ENCODE data around the gene UTS2R.
"Not testable (repeated sequence)": the region's sequence is repeated elsewhere in the genome, so short reads cannot be mapped to it uniquely, and the experiment has no call there.

The UTS2R gene

GRCh38 chr17:82408938-82409318, 37.4 kb downstream of the UTS2R start:
- DNase-seq (ENCODE audit: low read depth), result no peak

- no peak for DNase-seq (ENCODE audit: low read depth)
These were observed 38.6 kb downstream of the UTS2R start for GRCh38 chr17:82410014-82410716.

GRCh38 chr17:82411396-82412053, 40.0 kb downstream of the UTS2R start:
- DNase-seq (ENCODE audit: low read depth), result no peak

DNA sequence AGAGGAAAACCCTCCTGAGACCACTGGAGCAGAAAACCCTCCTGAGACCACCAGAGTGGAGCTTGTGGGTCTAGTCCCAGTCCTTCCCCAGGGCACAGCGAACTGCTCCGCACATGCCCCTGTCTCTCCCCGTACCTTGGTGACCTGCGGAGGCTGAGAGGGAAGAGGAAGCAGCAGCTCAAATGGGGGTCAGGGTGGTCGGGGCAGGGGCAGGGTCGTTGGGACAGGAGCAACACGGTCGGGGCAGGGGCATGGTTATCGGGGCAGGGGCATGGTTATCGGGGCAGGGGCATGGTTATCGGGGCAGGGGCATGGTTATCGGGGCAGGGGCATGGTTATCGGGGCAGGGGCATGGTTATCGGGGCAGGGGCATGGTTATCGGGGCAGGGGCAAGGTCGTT, 40.5 kb downstream of the UTS2R start:
- DNase-seq (ENCODE audit: low read depth), result not testable (repeated sequence)

GRCh38 chr17:82412535-82413520, 41.3 kb downstream of the UTS2R start:
- no peak for DNase-seq (ENCODE audit: low read depth)

- DNase-seq (ENCODE audit: low read depth), result no peak
These were observed 43.1 kb downstream of the UTS2R start for GRCh38 chr17:82414548-82415281.

- DNase-seq (ENCODE audit: low read depth), result no peak
These were observed 43.8 kb downstream of the UTS2R start for GRCh38 chr17:82415336-82415735.

DNA sequence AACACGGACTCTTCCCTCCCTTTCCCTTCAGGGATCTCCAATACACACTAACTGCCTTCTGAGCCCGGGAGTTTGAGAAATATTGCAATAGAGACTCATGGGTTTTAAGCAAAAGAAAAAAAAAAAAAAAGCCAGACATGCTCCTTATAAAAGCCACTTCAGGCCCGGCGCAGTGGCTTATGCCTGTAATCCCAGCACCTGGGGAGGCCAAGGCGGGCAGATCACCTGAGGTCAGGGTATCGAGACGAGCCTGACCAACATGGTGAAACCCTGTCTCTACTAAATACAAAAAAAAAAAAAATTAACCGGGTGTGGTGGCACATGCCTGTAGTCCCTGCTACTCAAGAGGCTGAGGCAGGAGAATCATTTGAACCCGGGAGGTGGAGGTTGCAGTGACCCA, 44.2 kb downstream of the UTS2R start:
- DNase-seq (ENCODE audit: low read depth), result no peak

- DNase-seq (ENCODE audit: low read depth), result no peak
These were observed 44.7 kb downstream of the UTS2R start for GRCh38 chr17:82416264-82416663.

DNA sequence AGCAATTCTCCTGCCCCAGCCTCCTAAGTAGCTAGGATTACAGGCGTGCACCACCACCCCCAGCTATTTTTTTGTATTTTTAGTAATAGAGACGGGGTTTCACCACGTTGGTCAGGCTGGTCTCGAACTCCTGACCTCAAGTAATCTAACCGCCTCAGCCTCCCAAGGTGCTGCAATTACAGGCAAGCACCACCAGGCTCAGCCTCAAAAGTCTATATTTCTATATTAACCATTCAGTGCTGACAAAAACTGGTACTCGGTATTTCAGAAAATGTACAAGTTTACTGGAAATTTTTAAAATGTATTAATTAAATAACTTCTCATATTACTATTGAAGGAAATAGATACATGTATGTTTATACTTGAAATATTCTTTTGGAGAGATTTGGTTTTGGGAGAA, 45.2 kb downstream of the UTS2R start:
- no peak for DNase-seq (ENCODE audit: low read depth)

DNA sequence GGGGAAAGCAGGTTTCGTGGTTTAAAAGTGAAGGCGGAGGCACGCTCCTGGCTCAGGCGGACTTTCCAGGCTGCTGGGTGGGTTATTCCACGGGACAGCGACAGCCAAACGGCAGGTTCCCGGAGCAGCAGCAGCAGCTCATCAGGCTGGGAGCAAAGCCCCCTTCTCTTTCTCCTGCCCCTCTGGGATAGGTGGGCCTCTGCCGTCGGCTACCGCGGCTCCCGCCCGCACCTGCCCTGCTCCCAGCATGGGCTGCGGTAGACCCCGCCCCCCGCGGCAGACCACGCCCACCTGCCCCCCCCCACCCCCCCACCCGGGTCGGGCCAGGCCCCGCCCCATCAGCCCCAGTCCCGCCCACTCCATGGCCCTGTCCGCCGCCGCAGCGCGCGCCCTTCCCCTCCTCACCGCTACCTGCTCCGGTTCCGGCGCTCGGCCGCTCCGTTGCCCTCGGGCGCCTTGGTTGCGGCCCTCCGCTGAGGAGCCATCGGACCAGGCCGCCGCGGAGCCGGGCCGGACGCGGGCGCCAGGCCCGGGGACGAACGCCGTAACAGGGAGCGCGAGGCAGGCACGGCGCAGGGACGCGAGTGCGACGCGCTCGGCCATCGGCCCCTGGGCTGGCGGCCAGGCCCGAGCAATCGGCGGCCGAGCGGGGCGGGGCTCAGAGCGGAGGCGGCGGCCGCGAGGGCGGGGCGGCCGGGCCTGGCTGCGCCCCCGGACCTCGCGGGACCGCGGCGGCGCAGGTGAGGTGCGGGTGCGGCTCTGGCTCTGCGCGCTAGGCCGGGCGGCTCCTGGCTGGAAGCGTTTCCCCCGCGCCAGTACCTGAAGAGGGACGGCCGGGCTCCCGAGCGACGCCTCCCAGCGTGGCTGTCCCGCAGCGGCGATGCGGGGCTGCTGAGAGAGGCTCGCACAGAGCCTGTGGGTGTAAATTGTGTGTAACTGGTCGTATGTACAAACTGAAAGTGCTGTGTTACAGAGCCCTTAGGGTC, 46.7 kb downstream of the UTS2R start, which contains the start of the genes HEXD and OGFOD3:
HEXD (plus strand) TSS at position 347 of the 986 bp plus-strand sequence. CDS start 1,453 bp downstream, outside the sequence.
OGFOD3 (minus strand) TSS at position 586 of the 986 bp plus-strand sequence; CDS start at position 485, 101 bp downstream.
- no peak for DNase-seq (ENCODE audit: low read depth)

- DNase-seq (ENCODE audit: low read depth), result no peak
These were observed 48.0 kb downstream of the UTS2R start for GRCh38 chr17:82419540-82419939.

GRCh38 chr17:82424001-82424862, 52.7 kb downstream of the UTS2R start:
- DNase-seq (ENCODE audit: low read depth), result no peak

DNA sequence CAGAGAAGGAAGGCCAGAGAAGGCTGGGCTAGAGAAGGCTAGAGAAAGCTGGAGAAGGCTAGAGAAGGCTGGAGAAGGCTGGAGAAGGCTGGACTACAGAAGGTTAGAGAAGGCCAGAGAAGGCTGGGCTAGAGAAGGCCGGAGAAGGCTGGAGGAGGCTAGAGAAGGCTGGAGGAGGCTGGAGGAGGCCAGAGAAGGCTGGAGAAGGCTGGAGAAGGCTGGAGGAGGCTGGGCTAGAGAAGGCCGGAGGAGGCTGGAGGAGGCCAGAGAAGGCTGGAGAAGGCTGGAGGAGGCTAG, 53.2 kb downstream of the UTS2R start:
- DNase-seq (ENCODE audit: low read depth), result no peak

Measured in non-pigmented ciliary epithelial cell (primary cell).